ENCODE data around the gene CCDC33.
A peak's percentile ranks its signal among the peaks of the same experiment; 100 is the strongest.

Gene CCDC33

GRCh38 chr15:74339371-74339770 lies 103.2 kb downstream of the CCDC33 start:
- no peak for TF ChIP-seq CTCF (IDR thresholded peaks at IDR 0.05; ENCODE audit: low read depth, low read length)
- in situ Hi-C loops (cut with HindIII; ENCODE audit: low sequenced_read_pairs): no loop called here
- no peak overlapping the region for H3K4me3 ChIP-seq (ENCODE audit: low read depth, low read length)
- DNase-seq (ENCODE audit: low read depth, low spot score): no peak

GRCh38 chr15:74340150-74340549 lies 104.0 kb downstream of the CCDC33 start:
- no peak for DNase-seq (ENCODE audit: low read depth, low spot score)
- TF ChIP-seq CTCF (IDR thresholded peaks at IDR 0.05; ENCODE audit: low read depth, low read length): no peak
- no peak overlapping the region for H3K4me3 ChIP-seq (ENCODE audit: low read depth, low read length)
- in situ Hi-C loops (cut with HindIII; ENCODE audit: low sequenced_read_pairs): no loop called here

- TF ChIP-seq CTCF (IDR thresholded peaks at IDR 0.05; ENCODE audit: low read depth, low read length): no peak
- H3K4me3 ChIP-seq (ENCODE audit: low read depth, low read length): no peak overlapping the region
- in situ Hi-C loops (cut with HindIII; ENCODE audit: low sequenced_read_pairs): no loop called here
- DNase-seq (ENCODE audit: low read depth, low spot score): no peak
Observed at GRCh38 chr15:74343127-74343796, 107.1 kb downstream of the CCDC33 start.

GRCh38 chr15:74343797-74344127 lies 107.6 kb downstream of the CCDC33 start:
- no peak overlapping the region for H3K4me3 ChIP-seq (ENCODE audit: low read depth, low read length)
- TF ChIP-seq CTCF (IDR thresholded peaks at IDR 0.05; ENCODE audit: low read depth, low read length): no peak
- no peak for DNase-seq (ENCODE audit: low read depth, low spot score)
- in situ Hi-C loops (cut with HindIII; ENCODE audit: low sequenced_read_pairs): no loop called here

GRCh38 chr15:74345051-74345450 lies 108.9 kb downstream of the CCDC33 start:
- peak; percentile 38 for DNase-seq (ENCODE audit: low read depth, low spot score)
- no peak overlapping the region for H3K4me3 ChIP-seq (ENCODE audit: low read depth, low read length)
- no peak for TF ChIP-seq CTCF (IDR thresholded peaks at IDR 0.05; ENCODE audit: low read depth, low read length)
- in situ Hi-C loops (cut with HindIII; ENCODE audit: low sequenced_read_pairs): no loop called here

- DNase-seq (ENCODE audit: low read depth, low spot score): no peak
- in situ Hi-C loops (cut with HindIII; ENCODE audit: low sequenced_read_pairs): no loop called here
- TF ChIP-seq CTCF (IDR thresholded peaks at IDR 0.05; ENCODE audit: low read depth, low read length): no peak
- no peak overlapping the region for H3K4me3 ChIP-seq (ENCODE audit: low read depth, low read length)
Observed at GRCh38 chr15:74347757-74348250, 111.7 kb downstream of the CCDC33 start.
